ENCODE measurements around the gene SH2D1A.

DNA sequence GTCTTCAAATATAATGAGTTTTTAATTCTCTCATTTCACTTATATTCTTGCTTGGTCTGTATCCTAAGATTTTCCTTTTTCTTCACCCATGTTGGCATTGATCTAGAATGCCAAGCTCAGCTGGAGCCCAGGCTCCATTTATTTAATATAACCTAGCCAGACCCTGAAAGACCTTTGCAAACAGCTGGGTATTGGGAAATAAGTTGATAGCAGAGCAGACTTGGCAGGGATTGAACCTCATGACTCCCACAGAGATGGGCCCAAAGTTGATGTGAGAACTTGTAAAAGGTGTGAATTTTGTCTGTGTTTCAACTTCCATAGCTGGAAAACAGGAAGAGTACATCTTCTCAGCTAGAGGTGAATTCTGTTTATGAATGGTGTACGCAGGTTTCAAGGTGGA lies 59.5 kb downstream of the SH2D1A start:
- no peak for TF ChIP-seq ZNF274 (IDR thresholded peaks at IDR 0.05; ENCODE audit: low read depth, low read length)
- no peak for TF ChIP-seq SUZ12 (IDR thresholded peaks at IDR 0.05; ENCODE audit: extremely low read depth, insufficient read depth, insufficient read length)
